ENCODE results near the gene FBXL4. TPM values are rescaled to one million over a fixed set of nuclear protein-coding genes. Genes with fewer than 3 reads are reported as not detected.

Gene FBXL4
- polyA plus RNA-seq (ENCODE audit: insufficient read length): 7.1 TPM

GRCh38 chr6:98947411-98948292 lies at the start of gene FBXL4:
FBXL4 (minus strand) TSS chr6:98947946; CDS start chr6:98926988, 20,958 bp downstream.
- DNase-seq (ENCODE audit: low read depth): no peak

- no peak for DNase-seq (ENCODE audit: low read depth)
Observed at GRCh38 chr6:98995116-98995515, 47.4 kb upstream of the FBXL4 start.

- DNase-seq (ENCODE audit: low read depth): no peak
Observed at GRCh38 chr6:98992535-98992934, 44.8 kb upstream of the FBXL4 start.

GRCh38 chr6:98986071-98986615 lies 38.4 kb upstream of the FBXL4 start:
- no peak for DNase-seq (ENCODE audit: low read depth)

GRCh38 chr6:98985391-98985790 lies 37.6 kb upstream of the FBXL4 start:
- no peak for DNase-seq (ENCODE audit: low read depth)

GRCh38 chr6:98984121-98984520 lies 36.4 kb upstream of the FBXL4 start:
- DNase-seq (ENCODE audit: low read depth): no peak

- DNase-seq (ENCODE audit: low read depth): no peak
Observed at GRCh38 chr6:98981473-98981872, 33.7 kb upstream of the FBXL4 start.

- no peak for DNase-seq (ENCODE audit: low read depth)
Observed at GRCh38 chr6:98980819-98981218, 33.1 kb upstream of the FBXL4 start.

- DNase-seq (ENCODE audit: low read depth): no peak
Observed at GRCh38 chr6:98977671-98978292, 30.0 kb upstream of the FBXL4 start.

GRCh38 chr6:98976674-98977385 lies 29.1 kb upstream of the FBXL4 start:
- DNase-seq (ENCODE audit: low read depth): no peak

GRCh38 chr6:98975421-98975820 lies 27.7 kb upstream of the FBXL4 start:
- DNase-seq (ENCODE audit: low read depth): no peak

- DNase-seq (ENCODE audit: low read depth): no peak
Observed at GRCh38 chr6:98974309-98974708, 26.6 kb upstream of the FBXL4 start.

GRCh38 chr6:98973571-98973970 lies 25.8 kb upstream of the FBXL4 start:
- no peak for DNase-seq (ENCODE audit: low read depth)

GRCh38 chr6:98971303-98971702 lies 23.6 kb upstream of the FBXL4 start:
- no peak for DNase-seq (ENCODE audit: low read depth)

GRCh38 chr6:98970469-98970868 lies 22.7 kb upstream of the FBXL4 start:
- no peak for DNase-seq (ENCODE audit: low read depth)

- no peak for DNase-seq (ENCODE audit: low read depth)
Observed at GRCh38 chr6:98967616-98968015, 19.9 kb upstream of the FBXL4 start.

- DNase-seq (ENCODE audit: low read depth): no peak
Observed at GRCh38 chr6:98959631-98960030, 11.9 kb upstream of the FBXL4 start.

- DNase-seq (ENCODE audit: low read depth): no peak
Observed at GRCh38 chr6:98958776-98959175, 11.0 kb upstream of the FBXL4 start.

- DNase-seq (ENCODE audit: low read depth): no peak
Observed at GRCh38 chr6:98957450-98957849, 9.7 kb upstream of the FBXL4 start.

GRCh38 chr6:98949589-98949988 lies 1.8 kb upstream of the FBXL4 start:
- DNase-seq (ENCODE audit: low read depth): no peak

GRCh38 chr6:98946879-98947410 lies 801 bp downstream of the FBXL4 start:
- no peak for DNase-seq (ENCODE audit: low read depth)
